ENCODE measurements around the gene RWDD3. TPM values are rescaled to one million over a fixed set of nuclear protein-coding genes. Genes with fewer than 3 reads are reported as not detected.

The RWDD3 gene
- total RNA-seq, 4 donors from 2014 or later, result 4.1 to 36.6 (median 30.8) TPM

DNA sequence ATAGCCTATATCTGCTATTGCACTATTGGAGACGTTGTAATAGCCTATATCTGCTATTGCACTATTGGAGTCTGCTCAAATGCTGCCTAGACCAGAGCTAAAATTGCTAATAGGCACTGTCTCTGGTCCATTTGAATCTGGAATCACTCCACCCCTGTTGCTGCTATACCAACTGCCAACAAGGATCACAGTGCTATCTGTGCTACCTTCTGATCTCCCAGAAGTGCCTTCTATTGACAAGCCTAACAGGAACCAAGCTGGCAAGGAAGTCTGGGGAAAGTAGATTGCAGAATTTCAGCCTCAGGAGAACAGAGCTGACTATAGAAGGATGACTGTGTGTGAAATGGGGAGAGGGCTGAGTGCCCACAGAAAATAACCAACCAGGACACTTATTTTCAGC lies 15.9 kb downstream of the RWDD3 start:
- TF ChIP-seq POLR2A (IDR thresholded peaks at IDR 0.05) (no peak), CTCF (IDR thresholded peaks at IDR 0.05) (no peak)
- Histone ChIP-seq H3K27ac (no peak overlapping the region), H3K36me3 (no peaks in the 10 kb centered on the region), H3K27me3 (no peaks in the 10 kb centered on the region), H3K4me3 (no peak overlapping the region), H3K9me3 (no peaks in the 10 kb centered on the region), H3K4me1 (no peaks in the 10 kb centered on the region)
- no peak for DNase-seq
- intact Hi-C loops (cut with DNase I; ENCODE audit: low total_unique reads), result no loop called here

DNA sequence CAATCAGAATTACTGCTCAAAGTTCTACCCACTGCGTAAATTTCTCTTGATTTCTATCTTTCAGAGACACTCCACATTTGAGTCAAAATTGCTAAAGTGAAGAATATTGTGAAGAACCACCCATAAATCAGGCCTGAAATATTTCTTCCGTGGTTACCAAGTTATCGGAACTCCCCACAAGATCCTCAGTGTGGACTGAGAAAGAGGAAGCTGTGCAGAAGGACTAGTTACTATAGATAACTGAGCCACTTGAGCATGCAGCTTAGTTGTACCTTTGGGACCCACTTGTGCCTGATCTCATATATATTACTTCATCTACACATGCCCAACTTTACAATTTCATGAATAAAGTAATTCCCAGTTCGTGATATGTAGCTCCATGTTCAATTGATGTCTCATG lies 18.4 kb downstream of the RWDD3 start:
- Histone ChIP-seq H3K4me1 (no peaks in the 10 kb centered on the region), H3K4me3 (no peak overlapping the region), H3K27ac (no peak overlapping the region), H3K9me3 (no peaks in the 10 kb centered on the region), H3K27me3 (no peaks in the 10 kb centered on the region), H3K36me3 (no peaks in the 10 kb centered on the region)
- intact Hi-C loops (cut with DNase I; ENCODE audit: low total_unique reads), result no loop called here
- TF ChIP-seq POLR2A (IDR thresholded peaks at IDR 0.05) (no peak), CTCF (IDR thresholded peaks at IDR 0.05) (no peak)
- no peak for DNase-seq

GRCh38 chr1:95254959-95255358 lies 20.9 kb downstream of the RWDD3 start:
- Histone ChIP-seq H3K27ac (no peak overlapping the region), H3K36me3 (no peaks in the 10 kb centered on the region), H3K4me3 (no peak overlapping the region), H3K4me1 (no peaks in the 10 kb centered on the region), H3K9me3 (no peaks in the 10 kb centered on the region), H3K27me3 (no peaks in the 10 kb centered on the region)
- no peak for TF ChIP-seq CTCF (IDR thresholded peaks at IDR 0.05)
- TF ChIP-seq POLR2A (IDR thresholded peaks at IDR 0.05), result no peak
- intact Hi-C loops (cut with DNase I; ENCODE audit: low total_unique reads), result no loop called here
- no peak for DNase-seq

DNA sequence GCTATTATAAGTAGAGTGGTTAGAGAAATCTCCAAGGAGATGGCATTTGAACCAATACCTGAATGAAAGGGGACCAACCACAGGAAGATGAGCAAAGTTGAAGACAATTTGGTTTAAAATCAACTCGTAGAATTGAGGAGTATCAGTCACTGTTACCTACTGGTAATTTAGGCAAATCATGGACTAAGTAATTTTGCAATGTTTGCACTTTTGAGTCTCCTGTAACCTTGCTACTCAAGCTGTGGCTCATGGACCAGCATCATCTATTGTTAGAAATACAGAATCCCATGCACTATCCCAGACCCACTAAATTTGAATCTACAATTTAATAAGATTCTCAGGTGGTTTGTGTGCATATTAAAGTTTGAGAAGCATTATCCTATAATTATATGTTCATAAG lies 21.8 kb downstream of the RWDD3 start:
- no peak for DNase-seq
- TF ChIP-seq POLR2A (IDR thresholded peaks at IDR 0.05) (no peak), CTCF (IDR thresholded peaks at IDR 0.05) (no peak)
- Histone ChIP-seq H3K27me3 (no peaks in the 10 kb centered on the region), H3K27ac (no peak overlapping the region), H3K36me3 (no peaks in the 10 kb centered on the region), H3K9me3 (no peaks in the 10 kb centered on the region), H3K4me3 (no peak overlapping the region), H3K4me1 (no peaks in the 10 kb centered on the region)
- intact Hi-C loops (cut with DNase I; ENCODE audit: low total_unique reads), result no loop called here

- Histone ChIP-seq H3K27ac (no peak overlapping the region), H3K4me3 (no peak overlapping the region), H3K9me3 (no peaks in the 10 kb centered on the region), H3K27me3 (no peaks in the 10 kb centered on the region), H3K4me1 (no peaks in the 10 kb centered on the region), H3K36me3 (no peaks in the 10 kb centered on the region)
- TF ChIP-seq POLR2A (IDR thresholded peaks at IDR 0.05) (no peak), CTCF (IDR thresholded peaks at IDR 0.05) (no peak)
- DNase-seq, result no peak
- intact Hi-C loops (cut with DNase I; ENCODE audit: low total_unique reads), result no loop called here
These were observed 23.7 kb downstream of the RWDD3 start for GRCh38 chr1:95257758-95258157.

Measured in uterus (tissue), 4 donors.